ENCODE data around the gene ITGB6.

- TF ChIP-seq POLR2A (IDR thresholded peaks at IDR 0.05): no peak
- TF ChIP-seq CTCF (IDR thresholded peaks at IDR 0.05): no peak
Observed at GRCh38 chr2:160105366-160105765, 94.7 kb downstream of the ITGB6 start.
